Inferior parietal cortex (tissue), 1 donor: Measurements from ENCODE around the gene PHACTR3.

Experiments used
- DNase-seq: peaks from one replicate; pipeline ENCODE4 v3.0.0-alpha.2; 2016; ENCODE audit errors: extremely low spot score

Gene PHACTR3

GRCh38 chr20:59696476-59696875, 92.1 kb downstream of the PHACTR3 start:
- no peak for DNase-seq

GRCh38 chr20:59697068-59697467, 92.7 kb downstream of the PHACTR3 start:
- DNase-seq, result no peak

DNA sequence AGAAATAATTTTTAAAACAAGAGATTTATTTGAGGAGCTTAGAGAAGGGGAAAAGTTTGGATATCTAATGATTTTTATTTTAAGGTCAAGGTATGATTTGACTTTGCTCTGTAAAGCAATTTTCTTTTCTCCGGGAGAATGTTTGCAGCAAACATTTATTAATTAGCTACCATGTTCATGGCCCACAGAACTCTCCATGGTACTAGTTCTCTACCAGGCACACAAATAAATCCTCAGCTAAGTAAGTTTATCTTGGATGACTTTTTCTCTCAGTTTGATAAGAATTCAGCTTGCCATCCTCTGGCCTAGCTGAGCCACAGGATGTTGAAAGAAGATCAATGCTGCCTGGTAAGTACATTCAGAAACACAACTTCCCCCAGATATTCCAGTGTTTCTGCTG, 94.3 kb downstream of the PHACTR3 start:
- no peak for DNase-seq

- no peak for DNase-seq
These were observed 96.9 kb downstream of the PHACTR3 start for GRCh38 chr20:59701236-59701635.

DNA sequence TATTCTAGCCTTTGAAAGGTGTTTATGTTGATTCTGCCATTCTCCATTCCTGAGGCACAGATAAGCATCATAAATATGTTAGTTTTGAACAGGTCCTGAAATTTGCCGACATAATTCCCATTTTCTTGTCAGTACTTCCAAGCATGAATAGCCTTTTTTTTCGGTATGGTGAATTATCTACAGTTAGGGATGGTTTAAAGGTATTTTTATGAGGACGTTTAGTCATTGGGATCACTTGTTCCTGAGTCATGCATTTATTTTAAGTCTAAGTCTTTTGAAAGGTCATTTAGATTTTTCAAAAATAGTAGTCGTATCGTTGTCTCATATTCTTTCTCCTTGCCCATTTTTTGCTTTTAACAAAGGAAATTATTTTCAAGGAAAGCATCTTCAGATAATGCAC, 98.7 kb downstream of the PHACTR3 start:
- no peak for DNase-seq

DNA sequence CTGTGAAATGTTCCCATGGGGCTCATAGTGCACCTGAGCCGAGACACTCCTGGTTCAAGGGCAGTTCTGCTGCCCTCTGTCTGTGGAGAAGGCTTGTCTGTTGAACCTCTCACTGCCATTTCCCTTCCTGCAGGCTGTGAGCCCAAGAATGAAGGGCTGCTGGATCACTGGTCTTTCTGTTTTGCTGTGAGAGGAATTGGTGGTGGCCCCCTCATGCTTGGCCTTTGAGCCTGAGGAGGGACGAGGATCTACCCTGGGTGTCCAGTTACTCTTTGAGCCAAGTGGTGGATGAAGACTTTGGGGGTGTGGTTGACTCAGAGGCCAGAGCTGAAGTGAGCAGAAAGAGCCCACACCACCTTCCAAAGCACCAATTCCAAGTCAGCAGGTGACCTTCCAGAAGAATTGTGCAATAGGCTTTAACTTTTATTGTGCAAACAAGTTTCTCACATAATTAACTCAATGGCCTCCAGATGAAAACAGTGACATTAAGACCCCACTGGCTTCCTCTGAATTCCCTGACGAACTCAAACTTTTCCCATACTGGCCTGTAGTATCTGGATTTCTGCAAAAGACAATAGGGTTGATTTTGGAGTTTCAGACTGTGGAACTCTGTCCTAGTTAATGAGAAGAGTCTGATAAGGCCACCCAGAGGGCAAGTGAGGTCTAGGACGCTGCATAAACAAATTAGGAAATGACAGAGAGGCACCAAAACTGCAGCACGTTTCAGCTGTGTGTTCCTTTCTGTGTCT, 101.5 kb downstream of the PHACTR3 start:
- DNase-seq, result no peak

GRCh38 chr20:59706400-59706693, 102.0 kb downstream of the PHACTR3 start:
- DNase-seq, result no peak

- no peak for DNase-seq
These were observed 104.0 kb downstream of the PHACTR3 start for GRCh38 chr20:59708326-59708725.

- no peak for DNase-seq
These were observed 105.3 kb downstream of the PHACTR3 start for GRCh38 chr20:59709636-59710035.

- no peak for DNase-seq
These were observed 113.7 kb downstream of the PHACTR3 start for GRCh38 chr20:59718071-59718470.

- DNase-seq, result peak; percentile 32
These were observed 114.4 kb downstream of the PHACTR3 start for GRCh38 chr20:59718751-59719150.

DNA sequence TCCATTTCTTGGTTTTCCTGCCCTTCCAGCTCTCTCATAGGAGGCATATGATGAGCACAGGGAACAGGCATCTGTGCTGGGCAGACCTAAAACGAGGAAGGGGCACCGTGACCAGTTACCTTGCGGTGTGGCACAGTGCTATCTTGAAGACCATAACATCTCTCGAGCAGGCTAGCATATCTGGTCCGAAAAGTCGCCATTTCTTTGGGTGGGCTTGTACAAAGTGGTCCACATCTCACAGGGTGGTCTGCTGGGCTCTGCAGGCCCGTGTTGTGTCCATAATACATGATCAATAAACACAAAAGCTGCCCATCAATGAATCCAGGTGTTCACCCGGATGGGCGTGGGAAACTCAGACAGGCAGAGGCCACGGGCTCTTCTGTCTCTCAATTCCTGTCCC, 115.7 kb downstream of the PHACTR3 start:
- no peak for DNase-seq

GRCh38 chr20:59721386-59721785, 117.0 kb downstream of the PHACTR3 start:
- no peak for DNase-seq

DNA sequence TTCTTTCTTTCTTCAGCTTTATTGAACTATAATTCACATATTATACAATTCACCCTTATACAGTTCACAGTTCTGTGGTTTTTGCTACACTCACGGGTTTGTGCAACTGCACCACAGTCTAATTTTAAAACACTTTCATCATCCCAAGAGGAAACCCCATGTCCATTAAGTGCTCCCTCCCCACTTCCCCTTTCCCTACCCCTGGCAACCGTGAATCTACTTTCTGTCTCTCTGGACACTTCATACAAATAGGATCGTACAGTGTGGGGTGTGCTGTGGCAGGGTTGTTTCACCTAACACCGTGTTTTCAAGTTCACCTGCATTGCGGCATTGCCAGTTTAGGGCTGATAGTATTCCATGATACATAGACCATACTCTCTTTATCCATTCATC, 118.8 kb downstream of the PHACTR3 start:
- no peak for DNase-seq

DNA sequence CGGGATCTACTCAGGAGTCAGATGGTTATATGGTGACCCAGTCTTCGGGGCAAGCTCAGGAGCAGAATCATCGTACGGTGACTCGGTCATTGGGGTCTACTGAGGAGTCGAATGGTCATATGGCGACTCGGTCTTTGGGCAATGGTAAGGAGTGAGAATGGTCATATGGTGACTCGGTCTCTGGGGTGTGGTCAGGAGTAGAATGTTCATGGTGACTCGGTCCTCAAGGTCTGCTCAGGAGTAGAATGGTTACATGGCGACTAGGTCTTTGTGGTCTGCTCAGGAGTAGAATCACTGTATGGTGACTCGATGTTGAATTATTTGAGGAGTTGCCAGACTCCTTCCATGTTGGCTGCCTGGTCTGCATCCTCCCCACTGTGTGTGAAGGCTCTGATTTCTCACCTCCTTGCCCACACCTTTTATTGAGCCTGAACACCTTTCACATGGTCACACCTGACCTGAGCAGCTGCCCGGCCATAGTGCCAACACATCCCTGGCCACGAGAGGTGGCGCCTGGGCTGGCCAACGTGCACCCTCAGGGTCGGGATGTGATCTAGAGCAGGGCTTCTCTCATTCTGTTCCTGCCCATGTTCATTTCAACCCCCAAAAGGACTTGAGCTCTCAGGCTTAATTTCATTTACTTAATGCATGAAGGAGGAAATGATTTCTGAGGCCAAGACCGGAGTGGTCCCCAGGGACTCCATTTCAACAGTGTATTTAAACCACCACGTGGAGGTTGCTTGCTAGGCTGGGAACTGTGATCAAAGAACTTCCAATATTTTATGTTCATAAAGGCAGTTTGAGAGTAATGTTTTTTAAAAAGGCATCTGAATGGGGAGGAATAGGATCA, 119.5 kb downstream of the PHACTR3 start:
- no peak for DNase-seq

GRCh38 chr20:59724457-59725366, 120.4 kb downstream of the PHACTR3 start:
- DNase-seq, result no peak

DNA sequence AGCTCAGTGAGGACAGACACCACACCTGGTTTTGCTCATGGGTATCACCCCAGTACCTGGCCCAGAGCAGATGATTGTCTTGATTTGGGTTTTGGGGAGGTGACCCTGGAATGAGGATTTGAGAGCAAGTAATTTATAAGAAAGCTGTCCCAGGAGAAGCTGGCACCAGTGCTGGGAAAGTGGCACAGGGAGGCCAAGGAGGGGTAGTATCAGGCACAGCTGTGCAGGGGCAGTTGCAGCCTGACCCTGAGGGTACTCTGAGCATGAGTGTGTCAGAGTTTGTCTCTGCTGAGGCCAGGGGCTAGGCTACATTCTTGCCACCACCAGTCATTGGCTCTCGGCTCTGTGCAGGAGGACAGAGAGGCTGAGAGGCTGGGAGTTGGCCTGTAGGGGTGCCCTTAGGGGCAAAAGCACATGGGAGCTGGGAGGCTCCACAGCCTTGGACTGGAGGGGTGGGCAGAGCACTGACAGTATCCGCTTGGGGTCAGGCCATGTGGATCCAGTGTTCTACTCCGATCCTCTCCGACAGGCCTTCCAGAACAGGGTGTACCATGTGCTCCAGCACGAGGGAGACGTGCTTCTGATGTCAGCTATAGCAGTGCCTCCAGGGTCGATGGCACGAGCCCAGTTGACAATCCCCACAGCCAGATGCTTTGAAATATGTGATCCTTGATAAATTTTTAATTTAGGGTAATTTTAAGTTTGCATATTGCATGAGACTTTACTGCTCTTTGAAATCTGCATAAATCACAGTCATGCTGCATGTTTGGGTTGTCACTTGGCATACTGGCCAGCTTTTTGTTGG, 121.3 kb downstream of the PHACTR3 start:
- DNase-seq, result no peak

GRCh38 chr20:59726281-59726595, 121.9 kb downstream of the PHACTR3 start:
- DNase-seq, result no peak

GRCh38 chr20:59728722-59729430, 124.5 kb downstream of the PHACTR3 start:
- DNase-seq, result no peak

GRCh38 chr20:59729506-59729905, 125.2 kb downstream of the PHACTR3 start:
- DNase-seq, result no peak

DNA sequence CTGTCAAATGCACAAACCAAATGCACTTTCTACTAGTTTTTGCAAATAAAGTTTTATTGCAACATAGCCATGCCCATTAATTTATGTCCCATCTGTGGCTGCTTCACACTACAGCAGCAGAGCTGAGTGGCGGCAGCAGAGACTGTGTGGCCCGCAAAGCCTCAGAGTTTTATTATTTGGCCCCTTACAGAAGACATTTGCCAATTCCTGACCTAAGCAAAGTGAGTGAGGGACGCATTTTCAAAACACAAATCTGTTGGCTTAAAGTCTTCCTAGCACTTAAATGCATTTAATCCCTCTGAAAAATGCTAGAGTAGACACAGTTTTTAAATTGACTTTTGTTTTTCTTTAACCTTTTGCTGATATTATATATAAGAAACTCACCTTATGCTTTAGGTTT, 126.4 kb downstream of the PHACTR3 start:
- DNase-seq, result no peak
